HEK293 (cell line): Measurements from ENCODE around the gene EXOSC5.

Experiments used
- GFI1B ChIP-seq: fragments of 450-650 bp; formaldehyde crosslinking; IDR thresholded peaks from 2 replicates; pipeline ENCODE4 v1.5.1; 2016; ENCODE audit warnings: missing biosample characterization, missing genetic modification characterization
- TF ChIP-seq, protein P1 (sequence below): fragments of 450-650 bp; formaldehyde crosslinking; IDR thresholded peaks from 2 replicates; pipeline ENCODE4 v1.5.1; 2016; ENCODE audit warnings: missing biosample characterization, missing genetic modification characterization

DNA sequence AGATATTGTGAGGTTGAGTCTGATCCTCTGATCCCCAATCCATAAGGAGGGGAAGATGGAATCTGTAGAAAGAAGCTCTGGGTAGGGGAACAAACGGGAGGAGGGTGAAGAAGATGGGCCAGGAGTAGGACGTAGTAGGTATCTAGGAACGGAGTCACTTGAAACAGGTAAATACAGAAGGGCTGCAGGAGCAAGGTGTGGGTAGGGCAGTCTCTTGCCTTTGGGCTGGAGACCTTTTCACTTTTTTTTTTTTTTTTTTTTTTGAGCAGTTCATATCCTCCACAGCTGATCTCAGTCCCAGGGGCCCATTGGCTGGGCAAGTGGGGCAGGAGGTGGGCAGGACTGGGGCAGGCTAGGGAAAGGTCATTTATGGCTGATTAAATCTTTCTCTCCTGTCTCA lies 1.9 kb upstream of the EXOSC5 start:
- TF ChIP-seq, protein P1, sequence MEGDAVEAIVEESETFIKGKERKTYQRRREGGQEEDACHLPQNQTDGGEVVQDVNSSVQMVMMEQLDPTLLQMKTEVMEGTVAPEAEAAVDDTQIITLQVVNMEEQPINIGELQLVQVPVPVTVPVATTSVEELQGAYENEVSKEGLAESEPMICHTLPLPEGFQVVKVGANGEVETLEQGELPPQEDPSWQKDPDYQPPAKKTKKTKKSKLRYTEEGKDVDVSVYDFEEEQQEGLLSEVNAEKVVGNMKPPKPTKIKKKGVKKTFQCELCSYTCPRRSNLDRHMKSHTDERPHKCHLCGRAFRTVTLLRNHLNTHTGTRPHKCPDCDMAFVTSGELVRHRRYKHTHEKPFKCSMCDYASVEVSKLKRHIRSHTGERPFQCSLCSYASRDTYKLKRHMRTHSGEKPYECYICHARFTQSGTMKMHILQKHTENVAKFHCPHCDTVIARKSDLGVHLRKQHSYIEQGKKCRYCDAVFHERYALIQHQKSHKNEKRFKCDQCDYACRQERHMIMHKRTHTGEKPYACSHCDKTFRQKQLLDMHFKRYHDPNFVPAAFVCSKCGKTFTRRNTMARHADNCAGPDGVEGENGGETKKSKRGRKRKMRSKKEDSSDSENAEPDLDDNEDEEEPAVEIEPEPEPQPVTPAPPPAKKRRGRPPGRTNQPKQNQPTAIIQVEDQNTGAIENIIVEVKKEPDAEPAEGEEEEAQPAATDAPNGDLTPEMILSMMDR (tag by site-specific recombination) = no peak
- no peak for TF ChIP-seq GFI1B (tag by site-specific recombination)
